GM12878 (cell line): ENCODE results near the gene PIP.

ENCODE experiments used
- POLR2AphosphoS5 ChIP-seq: IDR thresholded peaks from 2 replicates; pipeline ENCODE4 v1.6.1; 2011; ENCODE audit warnings: mild to moderate bottlenecking, low read length, inconsistent platforms
- ZNF274 ChIP-seq: IDR thresholded peaks from one replicate; pipeline ENCODE4 v1.8.0; 2011; ENCODE audit not compliant: insufficient read length, insufficient read depth
- ZSCAN29 ChIP-seq: fragments of 450-650 bp; IDR thresholded peaks from 2 replicates; pipeline ENCODE4 v1.6.1; 2017; ENCODE audit warnings: mild to moderate bottlenecking, moderate library complexity
- TF ChIP-seq, protein P1 (sequence below): IDR thresholded peaks from 2 replicates; pipeline ENCODE4 v1.6.1; 2012; ENCODE audit warnings: low read depth, low read length, improper control_type of control experiment
- TF ChIP-seq, protein P2 (sequence below): IDR thresholded peaks from 2 replicates; pipeline ENCODE4 v1.6.1; 2012; ENCODE audit warnings: mild to moderate bottlenecking, low read depth, low read length
- TF ChIP-seq, protein P3 (sequence below): fragments of 450-650 bp; formaldehyde crosslinking; IDR thresholded peaks from 2 replicates; pipeline ENCODE4 v1.5.0; 2022; ENCODE audit warnings: mild to moderate bottlenecking, missing genetic modification characterization

DNA sequence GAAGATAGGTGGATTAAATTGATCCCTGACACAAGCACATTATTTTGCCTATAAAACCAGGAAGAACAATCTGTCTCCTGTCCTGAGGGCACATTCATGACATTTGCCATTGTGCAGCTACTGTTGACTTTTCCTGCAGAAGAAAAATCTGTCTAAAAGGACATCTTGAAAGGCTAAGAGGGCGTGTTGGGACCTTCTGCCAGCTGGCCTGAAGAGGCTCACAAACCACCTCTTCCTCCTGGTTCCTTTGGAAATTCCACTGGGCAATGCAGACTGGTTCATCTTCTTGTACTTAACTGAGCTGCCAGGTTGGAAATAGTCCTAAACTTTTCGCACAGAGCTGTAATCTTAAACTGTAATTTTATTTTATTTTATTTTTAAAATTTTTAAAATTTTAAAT, 35.7 kb upstream of the PIP start:
- TF ChIP-seq, protein P1, sequence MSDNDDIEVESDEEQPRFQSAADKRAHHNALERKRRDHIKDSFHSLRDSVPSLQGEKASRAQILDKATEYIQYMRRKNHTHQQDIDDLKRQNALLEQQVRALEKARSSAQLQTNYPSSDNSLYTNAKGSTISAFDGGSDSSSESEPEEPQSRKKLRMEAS: no peak
- no peak for TF ChIP-seq POLR2AphosphoS5
- no peak for TF ChIP-seq ZNF274
- TF ChIP-seq, protein P2, sequence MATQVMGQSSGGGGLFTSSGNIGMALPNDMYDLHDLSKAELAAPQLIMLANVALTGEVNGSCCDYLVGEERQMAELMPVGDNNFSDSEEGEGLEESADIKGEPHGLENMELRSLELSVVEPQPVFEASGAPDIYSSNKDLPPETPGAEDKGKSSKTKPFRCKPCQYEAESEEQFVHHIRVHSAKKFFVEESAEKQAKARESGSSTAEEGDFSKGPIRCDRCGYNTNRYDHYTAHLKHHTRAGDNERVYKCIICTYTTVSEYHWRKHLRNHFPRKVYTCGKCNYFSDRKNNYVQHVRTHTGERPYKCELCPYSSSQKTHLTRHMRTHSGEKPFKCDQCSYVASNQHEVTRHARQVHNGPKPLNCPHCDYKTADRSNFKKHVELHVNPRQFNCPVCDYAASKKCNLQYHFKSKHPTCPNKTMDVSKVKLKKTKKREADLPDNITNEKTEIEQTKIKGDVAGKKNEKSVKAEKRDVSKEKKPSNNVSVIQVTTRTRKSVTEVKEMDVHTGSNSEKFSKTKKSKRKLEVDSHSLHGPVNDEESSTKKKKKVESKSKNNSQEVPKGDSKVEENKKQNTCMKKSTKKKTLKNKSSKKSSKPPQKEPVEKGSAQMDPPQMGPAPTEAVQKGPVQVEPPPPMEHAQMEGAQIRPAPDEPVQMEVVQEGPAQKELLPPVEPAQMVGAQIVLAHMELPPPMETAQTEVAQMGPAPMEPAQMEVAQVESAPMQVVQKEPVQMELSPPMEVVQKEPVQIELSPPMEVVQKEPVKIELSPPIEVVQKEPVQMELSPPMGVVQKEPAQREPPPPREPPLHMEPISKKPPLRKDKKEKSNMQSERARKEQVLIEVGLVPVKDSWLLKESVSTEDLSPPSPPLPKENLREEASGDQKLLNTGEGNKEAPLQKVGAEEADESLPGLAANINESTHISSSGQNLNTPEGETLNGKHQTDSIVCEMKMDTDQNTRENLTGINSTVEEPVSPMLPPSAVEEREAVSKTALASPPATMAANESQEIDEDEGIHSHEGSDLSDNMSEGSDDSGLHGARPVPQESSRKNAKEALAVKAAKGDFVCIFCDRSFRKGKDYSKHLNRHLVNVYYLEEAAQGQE: no peak
- TF ChIP-seq, protein P3, sequence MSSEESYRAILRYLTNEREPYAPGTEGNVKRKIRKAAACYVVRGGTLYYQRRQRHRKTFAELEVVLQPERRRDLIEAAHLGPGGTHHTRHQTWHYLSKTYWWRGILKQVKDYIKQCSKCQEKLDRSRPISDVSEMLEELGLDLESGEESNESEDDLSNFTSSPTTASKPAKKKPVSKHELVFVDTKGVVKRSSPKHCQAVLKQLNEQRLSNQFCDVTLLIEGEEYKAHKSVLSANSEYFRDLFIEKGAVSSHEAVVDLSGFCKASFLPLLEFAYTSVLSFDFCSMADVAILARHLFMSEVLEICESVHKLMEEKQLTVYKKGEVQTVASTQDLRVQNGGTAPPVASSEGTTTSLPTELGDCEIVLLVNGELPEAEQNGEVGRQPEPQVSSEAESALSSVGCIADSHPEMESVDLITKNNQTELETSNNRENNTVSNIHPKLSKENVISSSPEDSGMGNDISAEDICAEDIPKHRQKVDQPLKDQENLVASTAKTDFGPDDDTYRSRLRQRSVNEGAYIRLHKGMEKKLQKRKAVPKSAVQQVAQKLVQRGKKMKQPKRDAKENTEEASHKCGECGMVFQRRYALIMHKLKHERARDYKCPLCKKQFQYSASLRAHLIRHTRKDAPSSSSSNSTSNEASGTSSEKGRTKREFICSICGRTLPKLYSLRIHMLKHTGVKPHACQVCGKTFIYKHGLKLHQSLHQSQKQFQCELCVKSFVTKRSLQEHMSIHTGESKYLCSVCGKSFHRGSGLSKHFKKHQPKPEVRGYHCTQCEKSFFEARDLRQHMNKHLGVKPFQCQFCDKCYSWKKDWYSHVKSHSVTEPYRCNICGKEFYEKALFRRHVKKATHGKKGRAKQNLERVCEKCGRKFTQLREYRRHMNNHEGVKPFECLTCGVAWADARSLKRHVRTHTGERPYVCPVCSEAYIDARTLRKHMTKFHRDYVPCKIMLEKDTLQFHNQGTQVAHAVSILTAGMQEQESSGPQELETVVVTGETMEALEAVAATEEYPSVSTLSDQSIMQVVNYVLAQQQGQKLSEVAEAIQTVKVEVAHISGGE (CRISPR knock-in tag): no peak
- no peak for TF ChIP-seq ZSCAN29
